Heart left ventricle (tissue), 16 donors: ENCODE results near the gene CFAP43. TPM values are rescaled to one million over a fixed set of nuclear protein-coding genes. Genes with fewer than 3 reads are reported as not detected.

Source experiments
- ATAC-seq, 4 donors: fragments of 200-7000 bp; cut with Tn5 transposase; one replicate each; pipeline ENCODE4 v1.9.1; 2020 to 2022; ENCODE audit warnings: moderate library complexity in 4 of 4, mild to moderate bottlenecking in 3 of 4, moderate number of reproducible peaks in 1 of 4
- DNase-seq, 5 donors: peaks; one replicate each; pipeline ENCODE4 v3.0.0-alpha.2; 2020
- H3K27ac ChIP-seq, 12 donors: fragments of 200-600 bp; sonication (generic) in 4 of 12; one replicate each; pipeline versions ENCODE4 v1.5.0 to v1.8.0; 2016 to 2022; ENCODE audit warnings: mild to moderate bottlenecking in 2 of 12
- H3K27me3 ChIP-seq, 9 donors: fragments of 200-600 bp; sonication (generic) in 2 of 9; one replicate each; pipeline versions ENCODE4 v1.5.1 to v1.8.0; 2016 to 2022; ENCODE audit warnings: mild to moderate bottlenecking in 3 of 9
- H3K36me3 ChIP-seq, 9 donors: fragments of 200-600 bp; sonication (generic) in 2 of 9; one replicate each; pipeline versions ENCODE4 v1.5.0 to v1.8.0; 2018 to 2022; ENCODE audit warnings: mild to moderate bottlenecking in 2 of 9
- H3K4me1 ChIP-seq, 12 donors: fragments of 200-600 bp; sonication (generic) in 4 of 12; one replicate each; pipeline versions ENCODE4 v1.5.0 to v1.8.0; 2016 to 2022; ENCODE audit warnings: mild to moderate bottlenecking in 3 of 12
- H3K4me3 ChIP-seq, 12 donors: fragments of 200-600 bp; sonication (generic) in 4 of 12; one replicate each; pipeline versions ENCODE4 v1.5.0 to v1.8.0; 2017 to 2022; ENCODE audit warnings: mild to moderate bottlenecking in 9 of 12, moderate library complexity in 4 of 12
- H3K9me3 ChIP-seq, 12 donors: fragments of 200-600 bp; sonication (generic) in 4 of 12; one replicate each; pipeline versions ENCODE4 v1.5.0 to v1.8.0; 2016 to 2022; ENCODE audit warnings: mild to moderate bottlenecking in 1 of 12
- POLR2A ChIP-seq, 2 donors: fragments of 450-650 bp; IDR thresholded peaks; one replicate each; pipeline ENCODE4 v1.6.1; 2017; ENCODE audit warnings: antibody characterized with exemption in 2 of 2, mild to moderate bottlenecking in 2 of 2, moderate library complexity in 2 of 2
- WGBS, 4 donors: extraction: QIAGEN DNeasy Blood & Tissue Kit in 2 of 4; methylation state at CpG; one replicate each; pipeline versions ENCODE4 v1.1.5 to v1.1.7; 2013 to 2018; 5-methylcytosine and 5-hydroxymethylcytosine counted together
- intact Hi-C, 10 donors: fragments of 100-400 bp; cut with DNase I; formaldehyde crosslinking; loops; one replicate each; pipeline versions ENCODE4 v1.11.1 to v1.14.2; 2022
- polyA plus RNA-seq, 2 donors: library from polyadenylated mRNA; stranded (reverse); fragments of 200-250 nt; gene quantifications; one replicate each; pipeline ENCODE4 v1.2.3, GENCODE V29; 2013
- total RNA-seq, 9 donors: library from RNA; depleted of rRNA in 2 of 9; stranded (reverse); fragments of >200 nt in 2 of 9; fragmentation: NEBNext Ultra II Directional in 3 of 9; extraction: Animal tissue kit (Norgen Biotek cat#: 25700) in 3 of 9; gene quantifications; one replicate each; pipeline versions ENCODE4 v1.1.0 to v1.2.4, GENCODE V29; 2016 to 2023
- TF ChIP-seq, protein P1 (sequence below), 12 donors: fragments of 200-600 bp; sonication (generic) in 4 of 12; IDR thresholded peaks; one replicate each; pipeline versions ENCODE4 v1.5.0 to v1.8.0; 2018 to 2022; ENCODE audit warnings: antibody characterized with exemption in 12 of 12, mild to moderate bottlenecking in 5 of 12
- donor health status: ischemic (EF 13 %, LVEDD 7.1; RV severe dilation, severe dysfunction).
- donor health status: healthy with polysubstance abuse.
- donor health status: DM: no; HTN: yes; CAD: no.
- donor health status: DM: no; HTN: no; CAD: no.
- donor health status: ischemic (EF 25% LVEDD 6.9; RV normal size, moderate dysfunction).
- donor health status: ischemic (EF 25% LVEDD 5.7; RV mildly dilated, moderate dysfunction).
- donor health status: healthy.
- donor health status: DM: yes; HTN: yes; CAD: no.
- donor health status: ischemic (EF 35%, LVEDD 5.7; RV mildly dilated, moderate dysfunction).
- donor health status: nonischemic (EF 11% LVEDD 7.7; RV severe dilation, severe dysfunction).
- donor health status: DM: yes; HTN: yes; CAD: no.
- donor health status: PGD.
- donor health status: ischemic (EF 29% LVEDD 5.4; RV normal size, mild dysfunction).
- donor health status: nonischemic (EF 23%, LVEDD 6.1; RV moderate dilation, normal function).

CFAP43 gene
- total and polyA plus RNA-seq, 11 donors = 0.11 to 0.84 (median 0.19) TPM; not detected in 6

DNA sequence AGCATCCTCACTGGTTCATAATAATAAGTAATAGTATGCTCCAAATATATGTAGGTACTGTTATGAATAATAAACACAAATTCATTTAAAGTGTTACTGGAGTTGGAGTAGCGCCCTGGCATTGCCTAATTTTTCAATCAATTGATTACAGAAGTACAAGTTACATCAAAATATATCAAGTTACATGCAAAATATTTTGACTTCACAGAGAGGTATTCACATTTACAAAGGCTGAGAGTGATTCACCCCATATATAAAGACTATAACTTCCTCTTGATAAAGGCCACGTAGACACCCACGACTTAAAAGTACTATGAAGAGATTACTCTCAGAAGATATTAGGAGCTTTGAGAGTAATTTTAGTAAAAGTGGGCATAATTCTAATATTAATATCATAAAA lies 132.9 kb downstream of the CFAP43 start:
- ATAC-seq = no peak
- TF ChIP-seq POLR2A (IDR thresholded peaks at IDR 0.05) = no peak
- TF ChIP-seq, protein P1, sequence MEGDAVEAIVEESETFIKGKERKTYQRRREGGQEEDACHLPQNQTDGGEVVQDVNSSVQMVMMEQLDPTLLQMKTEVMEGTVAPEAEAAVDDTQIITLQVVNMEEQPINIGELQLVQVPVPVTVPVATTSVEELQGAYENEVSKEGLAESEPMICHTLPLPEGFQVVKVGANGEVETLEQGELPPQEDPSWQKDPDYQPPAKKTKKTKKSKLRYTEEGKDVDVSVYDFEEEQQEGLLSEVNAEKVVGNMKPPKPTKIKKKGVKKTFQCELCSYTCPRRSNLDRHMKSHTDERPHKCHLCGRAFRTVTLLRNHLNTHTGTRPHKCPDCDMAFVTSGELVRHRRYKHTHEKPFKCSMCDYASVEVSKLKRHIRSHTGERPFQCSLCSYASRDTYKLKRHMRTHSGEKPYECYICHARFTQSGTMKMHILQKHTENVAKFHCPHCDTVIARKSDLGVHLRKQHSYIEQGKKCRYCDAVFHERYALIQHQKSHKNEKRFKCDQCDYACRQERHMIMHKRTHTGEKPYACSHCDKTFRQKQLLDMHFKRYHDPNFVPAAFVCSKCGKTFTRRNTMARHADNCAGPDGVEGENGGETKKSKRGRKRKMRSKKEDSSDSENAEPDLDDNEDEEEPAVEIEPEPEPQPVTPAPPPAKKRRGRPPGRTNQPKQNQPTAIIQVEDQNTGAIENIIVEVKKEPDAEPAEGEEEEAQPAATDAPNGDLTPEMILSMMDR (IDR thresholded peaks at IDR 0.05) = no peak
- H3K4me3 ChIP-seq = no peak overlapping the region
- intact Hi-C loops = no loop called here
- DNase-seq = no peak
- peaks cover 0 to 8% (median 0%) of the 10 kb centered on the region in 12 donors for H3K9me3 ChIP-seq
- H3K27me3 ChIP-seq = no peaks in the 10 kb centered on the region
- no peak overlapping the region for H3K27ac ChIP-seq
- no peaks in the 10 kb centered on the region for H3K4me1 ChIP-seq
- WGBS, 4 donors = 70 to 80% (median 76%) methylated on average over 3 of the region's 3 CpGs
- H3K36me3 ChIP-seq = no peaks in the 10 kb centered on the region

DNA sequence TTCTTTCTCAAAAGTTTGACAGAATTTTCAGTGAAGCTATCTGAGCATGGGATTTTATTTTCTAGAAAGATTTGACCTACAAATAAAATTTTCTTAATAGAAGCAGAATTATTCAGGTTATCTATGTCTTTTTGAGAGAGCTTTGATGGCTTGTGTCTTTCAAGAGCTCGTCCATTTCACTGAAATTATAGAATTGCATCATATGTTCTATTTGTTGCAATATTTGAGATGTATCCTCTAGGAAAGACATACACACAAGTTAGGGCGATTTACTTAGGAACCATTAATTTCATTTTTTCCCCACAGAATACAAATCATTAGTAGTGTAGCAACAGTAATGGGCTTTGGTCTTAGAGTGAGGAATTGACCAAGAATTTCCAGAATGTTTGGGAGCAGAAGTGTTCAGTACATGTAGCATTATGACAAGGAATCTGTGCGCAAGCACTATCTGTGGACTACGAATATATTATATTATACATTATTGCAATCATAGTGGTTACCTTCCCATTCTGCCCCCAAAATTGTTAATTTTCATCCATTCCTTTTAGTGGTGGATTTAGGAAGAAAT lies 133.7 kb downstream of the CFAP43 start:
- peaks cover 0 to 8% (median 0%) of the 10 kb centered on the region in 12 donors for H3K9me3 ChIP-seq
- no peak for DNase-seq
- no peak for ATAC-seq
- 91 to 96% (median 94%) methylated on average over 4 of the region's 4 CpGs for WGBS, 4 donors
- no peaks in the 10 kb centered on the region for H3K27me3 ChIP-seq
- TF ChIP-seq, protein P1 (IDR thresholded peaks at IDR 0.05) = no peak
- no peak for TF ChIP-seq POLR2A (IDR thresholded peaks at IDR 0.05)
- H3K36me3 ChIP-seq = no peaks in the 10 kb centered on the region
- no peak overlapping the region for H3K27ac ChIP-seq
- intact Hi-C loops = no loop called here
- H3K4me1 ChIP-seq = no peaks in the 10 kb centered on the region
- no peak overlapping the region for H3K4me3 ChIP-seq

- WGBS, 4 donors = 88 to 94% (median 91%) methylated on average over 2 of the region's 2 CpGs
- DNase-seq (no peak), ATAC-seq (no peak)
- TF ChIP-seq POLR2A (IDR thresholded peaks at IDR 0.05) = no peak
- TF ChIP-seq, protein P1 (IDR thresholded peaks at IDR 0.05) = no peak
- Histone ChIP-seq H3K4me1 (no peaks in the 10 kb centered on the region), H3K27ac (no peak overlapping the region), H3K4me3 (no peak overlapping the region), H3K27me3 (no peaks in the 10 kb centered on the region), H3K9me3 (peaks cover 0 to 8% (median 0%) of the 10 kb centered on the region in 12 donors), H3K36me3 (no peaks in the 10 kb centered on the region)
- intact Hi-C loops = no loop called here
Measured at GRCh38 chr10:104096692-104097091, 135.5 kb downstream of the CFAP43 start.

DNA sequence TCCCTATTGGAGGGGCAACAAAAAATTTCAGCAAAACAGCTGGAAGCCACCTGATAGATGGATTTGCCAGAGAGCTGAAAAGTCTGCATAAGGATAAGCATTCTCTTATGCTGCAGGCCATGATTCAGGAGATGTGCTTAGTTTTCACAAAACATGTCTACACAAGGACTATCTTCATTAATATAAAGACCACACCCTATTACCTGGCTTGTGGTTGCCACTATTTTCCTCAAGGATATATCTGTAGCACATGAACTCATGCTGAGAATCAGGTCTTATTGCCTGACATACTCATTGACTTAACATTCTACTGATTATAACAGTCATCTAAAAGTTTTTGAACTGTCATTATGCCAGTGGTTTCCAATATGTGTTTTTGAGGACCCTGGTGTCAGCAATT lies 139.4 kb downstream of the CFAP43 start:
- Histone ChIP-seq H3K9me3 (peaks cover 0 to 8% (median 0%) of the 10 kb centered on the region in 12 donors), H3K4me3 (no peak overlapping the region), H3K27me3 (no peaks in the 10 kb centered on the region), H3K36me3 (no peaks in the 10 kb centered on the region), H3K27ac (no peak overlapping the region), H3K4me1 (no peaks in the 10 kb centered on the region)
- TF ChIP-seq, protein P1 (IDR thresholded peaks at IDR 0.05) = no peak
- no peak for TF ChIP-seq POLR2A (IDR thresholded peaks at IDR 0.05)
- intact Hi-C loops = no loop called here
- ATAC-seq (no peak), DNase-seq (no peak)
